GM18508 (cell line): ENCODE results near the gene POLR2E.

Experiments
- ATAC-seq: cut with Tn5 transposase; IDR thresholded peaks from one replicate; pipeline ENCODE4 v1.9.1; 2021; ENCODE audit warnings: moderate number of reproducible peaks; ENCODE audit not compliant: insufficient read depth, unreplicated experiment

POLR2E gene

GRCh38 chr19:1054102-1055027 lies 40.8 kb downstream of the POLR2E start:
- no peak for ATAC-seq

DNA sequence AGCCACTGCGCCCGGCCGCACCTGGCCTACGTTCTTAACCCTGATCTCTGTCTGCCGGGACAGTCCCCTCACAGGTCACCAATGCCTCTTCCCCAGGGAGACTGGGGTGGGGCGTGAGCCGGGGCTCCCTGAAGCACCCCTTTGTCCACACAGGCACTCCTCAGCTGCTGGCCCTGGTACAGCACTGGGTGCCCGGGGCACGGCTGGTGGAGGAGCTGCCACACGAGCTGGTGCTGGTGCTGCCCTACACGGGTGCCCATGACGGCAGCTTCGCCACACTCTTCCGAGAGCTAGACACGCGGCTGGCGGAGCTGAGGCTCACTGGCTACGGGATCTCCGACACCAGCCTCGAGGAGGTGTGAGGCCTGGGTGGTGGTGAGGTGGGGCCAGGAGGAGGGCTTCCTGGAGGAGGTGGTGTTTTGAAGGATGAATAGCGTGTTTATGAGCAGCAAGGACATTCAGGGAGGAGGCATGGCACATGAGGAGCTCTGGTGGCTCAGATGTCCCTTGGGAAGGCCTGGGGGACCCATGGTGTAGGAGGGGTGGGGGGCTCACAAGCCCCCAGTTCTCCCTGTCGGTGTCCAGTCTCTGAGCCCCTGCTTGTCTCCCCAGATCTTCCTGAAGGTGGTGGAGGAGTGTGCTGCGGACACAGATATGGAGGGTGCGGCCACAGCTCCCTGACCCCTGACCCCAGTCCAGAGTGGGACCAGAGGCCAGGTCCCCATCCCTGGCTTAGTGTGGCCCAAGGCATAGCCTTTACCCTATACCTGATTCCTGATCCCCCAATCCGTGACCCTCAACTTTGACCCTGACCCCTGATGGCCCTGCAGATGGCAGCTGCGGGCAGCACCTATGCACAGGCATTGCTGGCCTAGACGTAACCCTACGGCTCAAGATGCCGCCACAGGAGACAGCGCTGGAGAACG lies 41.7 kb downstream of the POLR2E start:
- ATAC-seq, result no peak

DNA sequence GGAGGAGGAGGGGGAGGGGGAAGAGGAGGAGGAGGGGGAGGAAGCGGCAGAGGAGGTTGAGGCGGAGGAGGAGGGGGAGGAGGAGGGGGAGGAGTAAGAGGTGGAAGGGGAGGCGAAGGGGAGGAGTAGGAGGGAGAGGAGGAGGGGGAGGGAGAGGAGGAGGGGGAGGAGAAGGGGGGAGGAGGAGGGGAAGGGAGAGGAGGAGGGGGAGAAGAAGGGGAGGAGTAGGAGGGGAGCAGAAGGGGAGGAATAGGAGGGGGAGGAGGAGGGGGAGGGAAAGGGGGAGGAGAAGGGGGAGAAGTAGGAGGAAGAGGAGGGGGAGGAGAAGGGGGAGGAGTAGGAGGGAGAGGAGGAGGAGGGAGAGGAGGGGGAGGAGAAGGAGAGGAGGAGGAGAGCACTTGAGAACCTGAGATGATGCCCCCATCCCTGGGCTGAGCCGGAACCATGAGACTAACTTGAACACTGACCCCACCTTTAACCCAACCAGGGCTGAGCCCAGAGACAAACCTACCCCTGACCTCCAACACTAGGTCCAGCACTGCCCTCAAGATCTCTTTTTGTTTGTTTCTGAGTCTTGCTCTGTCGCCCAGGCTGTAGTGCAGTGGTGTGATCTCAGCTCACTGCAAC lies 42.7 kb downstream of the POLR2E start:
- no peak for ATAC-seq

DNA sequence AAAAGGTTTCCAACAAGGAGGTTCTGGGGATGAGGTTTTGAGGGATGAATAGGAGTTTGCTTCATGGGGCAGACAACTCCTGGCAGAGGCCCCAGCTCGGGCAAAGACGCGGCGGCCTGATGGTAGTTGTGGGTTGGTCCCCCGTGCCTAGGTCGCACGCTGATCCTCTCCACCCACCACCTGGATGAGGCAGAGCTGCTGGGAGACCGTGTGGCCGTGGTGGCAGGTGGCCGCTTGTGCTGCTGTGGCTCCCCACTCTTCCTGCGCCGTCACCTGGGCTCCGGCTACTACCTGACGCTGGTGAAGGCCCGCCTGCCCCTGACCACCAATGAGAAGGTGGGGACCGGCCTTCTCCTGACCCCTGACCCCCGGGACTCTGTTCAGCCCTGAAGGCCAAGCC lies 43.4 kb downstream of the POLR2E start:
- no peak for ATAC-seq

DNA sequence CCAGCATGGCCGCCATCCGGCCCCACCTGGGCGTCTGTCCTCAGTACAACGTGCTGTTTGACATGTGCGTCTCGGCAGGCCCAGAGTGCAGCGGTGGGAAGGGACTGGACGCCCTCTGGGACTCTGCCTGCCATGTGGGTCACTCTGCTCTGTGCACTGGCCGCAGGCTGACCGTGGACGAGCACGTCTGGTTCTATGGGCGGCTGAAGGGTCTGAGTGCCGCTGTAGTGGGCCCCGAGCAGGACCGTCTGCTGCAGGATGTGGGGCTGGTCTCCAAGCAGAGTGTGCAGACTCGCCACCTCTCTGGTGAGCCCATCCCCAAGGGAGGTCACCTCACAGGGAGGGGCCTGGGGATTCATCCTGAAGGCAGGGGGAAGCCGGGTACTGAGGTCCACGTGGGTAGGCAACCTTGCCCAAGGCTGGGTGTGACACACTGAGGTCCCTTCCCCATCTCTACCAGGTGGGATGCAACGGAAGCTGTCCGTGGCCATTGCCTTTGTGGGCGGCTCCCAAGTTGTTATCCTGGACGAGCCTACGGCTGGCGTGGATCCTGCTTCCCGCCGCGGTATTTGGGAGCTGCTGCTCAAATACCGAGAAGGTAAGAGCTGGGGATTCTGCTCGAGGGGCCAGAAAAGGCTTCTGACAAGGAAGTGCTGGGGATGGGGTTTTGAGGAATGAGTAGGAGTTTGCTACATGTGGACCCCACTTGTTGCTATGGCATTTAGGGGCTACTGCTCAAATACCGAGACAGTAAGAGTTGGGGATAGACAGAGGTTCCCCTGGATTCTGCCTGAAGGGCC lies 44.0 kb downstream of the POLR2E start:
- ATAC-seq, result no peak

DNA sequence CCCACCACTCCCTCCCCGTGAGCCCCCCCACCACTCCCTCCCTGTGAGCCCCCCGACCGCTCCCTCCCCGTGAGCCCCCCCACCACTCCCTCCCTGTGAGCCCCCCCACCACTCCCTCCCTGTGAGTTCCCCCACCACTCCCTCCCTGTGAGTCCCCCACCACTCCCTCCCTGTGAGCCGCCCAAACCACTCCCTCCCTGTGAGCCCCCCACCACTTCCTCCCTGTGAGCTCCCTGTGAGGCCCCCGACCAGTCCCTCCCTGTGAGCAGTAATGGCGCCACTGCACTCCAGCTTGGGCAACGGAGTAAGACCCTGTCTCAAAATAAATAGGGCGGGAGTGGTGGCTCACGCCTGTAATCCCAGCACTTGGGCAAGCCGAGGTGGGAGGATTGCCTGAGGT lies 45.4 kb downstream of the POLR2E start:
- ATAC-seq, result no peak

- ATAC-seq, result no peak
Measured at GRCh38 chr19:1049106-1049505, 46.1 kb downstream of the POLR2E start.

- no peak for ATAC-seq
Measured at GRCh38 chr19:1047696-1048147, 47.5 kb downstream of the POLR2E start.

- no peak for ATAC-seq
Measured at GRCh38 chr19:1046836-1047695, 48.1 kb downstream of the POLR2E start.

GRCh38 chr19:1046117-1046626 lies 49.0 kb downstream of the POLR2E start:
- no peak for ATAC-seq

DNA sequence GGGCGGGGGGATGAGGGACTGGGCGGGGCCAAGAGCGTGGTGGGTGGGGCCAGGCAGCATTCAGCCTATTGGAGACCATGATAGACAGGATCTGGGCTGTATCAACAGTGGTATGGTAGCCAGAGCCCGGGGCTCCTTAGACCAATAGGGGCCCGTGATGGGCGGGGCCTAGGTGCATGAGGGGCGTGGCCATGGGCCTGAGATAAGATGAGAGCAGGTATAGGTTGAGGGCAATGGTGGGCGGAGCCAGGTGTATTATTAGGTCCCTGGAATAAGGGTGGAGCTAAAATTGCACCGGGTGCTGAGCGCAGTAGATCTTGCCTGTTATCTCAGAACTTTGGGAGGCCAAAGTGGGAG lies 50.0 kb downstream of the POLR2E start:
- ATAC-seq, result no peak

DNA sequence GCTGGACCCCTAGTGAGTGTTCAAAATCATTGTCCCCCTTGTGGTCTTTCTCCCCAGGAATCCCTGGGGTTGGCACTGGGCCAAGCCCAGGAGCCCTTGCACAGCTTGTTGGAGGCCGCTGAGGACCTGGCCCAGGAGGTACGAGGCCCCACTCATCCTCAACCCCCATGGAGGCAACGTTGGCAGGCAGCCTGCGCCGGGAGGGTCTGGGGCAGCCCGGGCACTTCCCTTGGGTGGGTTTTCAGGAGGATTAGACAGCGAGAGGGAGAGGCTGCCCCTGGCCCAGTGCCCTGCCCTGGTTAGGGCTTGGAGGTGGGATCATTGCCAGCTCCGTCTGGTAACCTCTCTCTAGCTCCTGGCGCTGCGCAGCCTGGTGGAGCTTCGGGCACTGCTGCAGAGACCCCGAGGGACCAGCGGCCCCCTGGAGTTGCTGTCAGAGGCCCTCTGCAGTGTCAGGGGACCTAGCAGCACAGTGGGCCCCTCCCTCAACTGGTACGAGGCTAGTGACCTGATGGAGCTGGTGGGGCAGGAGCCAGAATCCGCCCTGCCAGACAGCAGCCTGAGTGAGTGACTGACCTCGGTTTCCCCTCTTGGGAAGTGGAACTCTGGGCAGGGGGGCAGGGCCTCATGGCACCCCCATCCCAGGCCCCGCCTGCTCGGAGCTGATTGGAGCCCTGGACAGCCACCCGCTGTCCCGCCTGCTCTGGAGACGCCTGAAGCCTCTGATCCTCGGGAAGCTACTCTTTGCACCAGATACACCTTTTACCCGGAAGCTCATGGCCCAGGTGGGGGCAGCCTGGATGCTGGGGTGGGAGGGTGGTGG lies 52.3 kb downstream of the POLR2E start:
- ATAC-seq, result no peak

- no peak for ATAC-seq
Measured at GRCh38 chr19:1041835-1042685, 53.1 kb downstream of the POLR2E start.

DNA sequence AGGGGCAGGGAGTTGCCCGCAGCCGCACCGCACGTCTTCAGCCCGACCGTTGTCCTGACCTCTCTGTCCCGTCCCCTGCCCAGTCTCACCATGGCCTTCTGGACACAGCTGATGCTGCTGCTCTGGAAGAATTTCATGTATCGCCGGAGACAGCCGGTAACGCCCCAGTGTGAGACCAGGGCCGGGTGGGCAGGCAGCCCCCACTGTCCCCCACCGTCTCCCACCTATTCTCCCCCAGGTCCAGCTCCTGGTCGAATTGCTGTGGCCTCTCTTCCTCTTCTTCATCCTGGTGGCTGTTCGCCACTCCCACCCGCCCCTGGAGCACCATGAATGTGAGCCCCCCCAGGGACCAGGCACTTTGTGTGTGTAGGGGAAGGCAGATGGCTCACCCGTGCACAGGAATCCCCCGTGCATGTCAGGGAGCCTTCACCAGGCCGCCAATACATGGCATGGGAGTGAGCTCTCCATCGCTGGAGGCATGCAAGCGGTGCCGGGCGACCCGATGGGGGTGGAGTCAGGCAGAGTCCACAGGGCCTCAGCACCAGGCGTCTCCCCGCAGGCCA lies 53.8 kb downstream of the POLR2E start:
- no peak for ATAC-seq

GRCh38 chr19:1040476-1041271 lies 54.5 kb downstream of the POLR2E start:
- ATAC-seq, result no peak
